Mesodermal cell (in vitro differentiated cells): ENCODE data around the gene SLC35A3.

Experiments used
- H3K27ac ChIP-seq: 2 replicates; pipeline ENCODE4 v1.7.0; 2013; ENCODE audit warnings: mild to moderate bottlenecking, low read depth, low read length, moderate library complexity; ENCODE audit not compliant: severe bottlenecking
- H3K36me3 ChIP-seq: 2 replicates; pipeline ENCODE4 v1.7.1; 2013; ENCODE audit warnings: mild to moderate bottlenecking, low read length, moderate library complexity; ENCODE audit not compliant: control insufficient read depth, insufficient read depth
- H3K4me1 ChIP-seq: one replicate; pipeline ENCODE4 v1.7.1; 2013; ENCODE audit warnings: mild to moderate bottlenecking, low read length; ENCODE audit not compliant: insufficient read depth, control insufficient read depth, poor library complexity, severe bottlenecking
- H3K4me3 ChIP-seq: 2 replicates; pipeline ENCODE4 v1.7.0; 2013; ENCODE audit warnings: low read length, control low read depth, mild to moderate bottlenecking; ENCODE audit not compliant: insufficient read depth, poor library complexity, severe bottlenecking; ENCODE audit errors: extremely low read depth
- H3K9me3 ChIP-seq: 2 replicates; pipeline ENCODE4 v1.7.1; 2013; ENCODE audit warnings: mild to moderate bottlenecking, low read length, moderate library complexity; ENCODE audit not compliant: control insufficient read depth
- WGBS, 2 experiments: methylation state at CpG; one replicate each; pipeline ENCODE4 v1.1.5; 2013; ENCODE audit warnings: missing lambda C conversion rate in 2 of 2; ENCODE audit not compliant: insufficient coverage in 2 of 2; 5-methylcytosine and 5-hydroxymethylcytosine counted together

SLC35A3 gene

DNA sequence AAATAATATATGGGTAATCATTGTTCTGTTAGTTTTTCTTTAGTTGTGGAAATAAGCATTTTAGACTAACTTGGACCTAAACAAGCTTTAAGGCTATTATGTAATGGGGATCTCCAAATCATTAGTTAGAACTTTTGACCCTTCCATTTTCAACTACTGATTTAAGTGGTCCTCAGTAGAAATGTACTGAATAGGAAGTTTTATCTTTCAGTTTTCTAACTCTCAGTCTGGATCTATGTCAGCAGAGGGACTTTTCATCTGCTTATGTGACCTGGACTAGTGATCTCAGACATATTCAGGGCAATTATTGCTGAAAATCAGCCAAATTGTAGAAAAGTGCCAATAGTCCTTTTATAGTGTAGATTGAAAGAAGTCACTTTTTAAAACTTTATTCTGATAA, 106.9 kb downstream of the SLC35A3 start:
- Histone ChIP-seq H3K36me3 (peaks cover 81% of the 10 kb centered on the region), H3K4me1 (no peaks in the 10 kb centered on the region), H3K4me3 (no peak overlapping the region), H3K9me3 (no peaks in the 10 kb centered on the region), H3K27ac (no peak overlapping the region)

DNA sequence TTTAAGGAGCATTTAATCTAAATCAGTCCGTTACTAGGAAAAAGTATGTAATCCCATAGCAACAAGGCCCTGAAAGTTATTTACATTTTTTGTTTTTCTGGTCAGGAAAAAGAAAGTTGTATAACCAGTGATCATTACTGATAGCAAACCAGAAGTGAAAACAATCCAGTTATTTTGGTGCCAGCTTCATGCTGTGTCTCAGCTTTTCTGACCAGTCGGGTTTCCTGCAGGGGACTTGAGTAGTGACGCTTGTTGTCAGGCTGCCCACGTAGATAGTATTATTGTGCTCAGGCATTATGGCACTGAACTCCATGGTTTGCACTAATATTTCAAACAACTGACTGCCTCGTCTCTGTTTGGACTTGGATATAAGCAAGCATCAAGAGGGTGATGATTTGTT, 107.7 kb downstream of the SLC35A3 start:
- WGBS, 2 experiments: 85 to 87% methylated on average over 3 of the region's 5 CpGs

DNA sequence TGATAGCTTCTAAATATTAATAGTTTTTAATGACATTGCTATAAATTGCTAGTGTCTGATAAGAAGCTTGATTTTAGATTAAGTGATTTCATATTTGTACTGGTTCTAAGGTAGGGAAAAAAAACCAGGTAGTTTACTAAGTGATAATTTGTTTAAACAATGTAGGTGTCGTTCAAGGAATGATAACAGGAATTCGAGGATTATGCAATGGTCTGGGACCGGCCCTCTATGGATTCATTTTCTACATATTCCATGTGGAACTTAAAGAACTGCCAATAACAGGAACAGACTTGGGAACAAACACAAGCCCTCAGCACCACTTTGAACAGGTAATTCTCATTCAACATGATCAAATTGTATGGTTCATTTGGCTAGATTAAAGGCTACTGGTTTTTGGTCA, 110.5 kb downstream of the SLC35A3 start:
- Histone ChIP-seq H3K9me3 (no peaks in the 10 kb centered on the region), H3K36me3 (peaks cover 58% of the 10 kb centered on the region), H3K4me1 (no peaks in the 10 kb centered on the region), H3K4me3 (no peak overlapping the region), H3K27ac (no peak overlapping the region)
- 83 to 93% methylated on average over 3 of the region's 3 CpGs for WGBS, 2 experiments

More for the DNA sequence above, 107.7 kb downstream of the SLC35A3 start:
- no peak overlapping the region for H3K4me3 ChIP-seq
- no peaks in the 10 kb centered on the region for H3K4me1 ChIP-seq
- no peak overlapping the region for H3K27ac ChIP-seq
- H3K36me3 ChIP-seq: peaks cover 80% of the 10 kb centered on the region
- H3K9me3 ChIP-seq: no peaks in the 10 kb centered on the region
